ENCODE data around the gene ITIH5.

Gene ITIH5

GRCh38 chr10:7513455-7513854 is 153.3 kb downstream of the ITIH5 start:
- DNase-seq = no peak

- no peak for DNase-seq
These were observed 154.3 kb downstream of the ITIH5 start for GRCh38 chr10:7512487-7512886.

GRCh38 chr10:7511612-7512011 is 155.2 kb downstream of the ITIH5 start:
- DNase-seq = no peak

Measured in T-helper 2 cell (primary cell).